Measurements from ENCODE around the gene NAALADL2. TPM values are rescaled to one million over a fixed set of nuclear protein-coding genes. Genes with fewer than 3 reads are reported as not detected.

NAALADL2 gene
- total and polyA plus RNA-seq, 2 of the 8 experiments (the other 6 are each of a cell fraction or from before 2014, with no cell fraction given): 0.12 to 0.22 TPM

DNA sequence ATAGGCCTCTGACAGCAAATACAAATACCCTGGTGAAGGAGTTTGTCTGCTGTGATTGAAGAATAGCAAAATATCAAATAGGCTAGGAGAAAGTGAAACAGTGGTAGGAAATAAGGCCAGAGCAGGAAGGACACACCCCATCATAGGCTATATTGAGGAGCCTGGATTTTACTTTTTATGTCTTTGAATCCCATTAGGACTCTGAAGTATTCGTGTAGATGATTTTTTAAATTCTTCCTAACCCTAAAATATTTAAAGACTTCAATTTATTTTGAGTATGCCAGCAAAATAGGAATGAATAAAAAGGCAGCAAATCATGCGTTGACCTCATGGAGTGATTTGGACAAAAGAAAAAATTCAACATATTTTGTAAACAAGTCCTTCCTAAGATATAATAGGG is 562.8 kb downstream of the NAALADL2 start:
- no peaks in the 10 kb centered on the region for H3K27me3 ChIP-seq (replicated peaks in 1 of 4; ENCODE audit: control insufficient read depth in 3 of 4, extremely low read depth in 1 of 4, insufficient read depth in 3 of 4, low read length in 3 of 4)
- POLR2A ChIA-PET (ENCODE audit: partially characterized antibody): no interaction called here
- no peak overlapping the region for H2AK5ac ChIP-seq (ENCODE audit: low read depth, low read length)
- no peaks in the 10 kb centered on the region for H4K20me1 ChIP-seq (replicated peaks in 1 of 2; ENCODE audit: control insufficient read depth in 1 of 2, insufficient read depth in 2 of 2, low read length in 2 of 2)
- H3K23me2 ChIP-seq (ENCODE audit: low read depth, low read length): no peaks in the 10 kb centered on the region
- H3K23ac ChIP-seq (ENCODE audit: insufficient read length): no peak overlapping the region
- H3K9me3 ChIP-seq (ENCODE audit: insufficient read depth in 2 of 2, low read depth in 1 of 2, low read length in 1 of 2): no peaks in the 10 kb centered on the region
- no peaks in the 10 kb centered on the region for H3K79me2 ChIP-seq (ENCODE audit: control insufficient read depth in 1 of 2, insufficient read depth in 2 of 2, low read length in 2 of 2)
- no peaks in the 10 kb centered on the region for H3K79me1 ChIP-seq (ENCODE audit: low read depth, low read length)
- H2BK120ac ChIP-seq (replicated peaks; ENCODE audit: low read depth, low read length): no peak overlapping the region
- no peak overlapping the region for H3K4me3 ChIP-seq (ENCODE audit: extremely low read depth in 1 of 4, insufficient read depth in 2 of 4, low read depth in 3 of 4, low read length in 4 of 4)
- peaks cover 0 to 3% (median 0%) of the 10 kb centered on the region in 4 experiments; a peak in 1 of 7 replicates for H3K4me1 ChIP-seq (replicated peaks in 1 of 4; ENCODE audit: control insufficient read depth in 3 of 4, insufficient read depth in 4 of 4, low read length in 3 of 4)
- FAIRE-seq (no peak), DNase-seq (ENCODE audit: low read depth in 1 of 2, low spot score in 2 of 2) (no peak)
- no peak overlapping the region for H3K4me2 ChIP-seq (ENCODE audit: insufficient read depth in 1 of 2, low read depth in 2 of 2, low read length in 2 of 2)
- H4K5ac ChIP-seq (ENCODE audit: insufficient read length, low read depth, low read length): no peak overlapping the region
- H4K91ac ChIP-seq (replicated peaks; ENCODE audit: insufficient read length, low read length): no peak overlapping the region
- H3K4ac ChIP-seq (replicated peaks; ENCODE audit: insufficient read length, low read depth, low read length): no peak overlapping the region
- no peak overlapping the region for H2BK5ac ChIP-seq (ENCODE audit: low read depth, low read length)
- H3K14ac ChIP-seq (ENCODE audit: insufficient read length): no peak overlapping the region
- H3K56ac ChIP-seq (replicated peaks; ENCODE audit: insufficient read length, low read depth, low read length): no peak overlapping the region
- 85% methylated on average over 2 of the region's 2 CpGs; no CpG with 5 or more reads in 1 of the 2 experiments for WGBS, 2 experiments (ENCODE audit: extremely low coverage in 1 of 2, insufficient coverage in 1 of 2, insufficient read length in 1 of 2, insufficient replicate concordance in 2 of 2, low coverage in 1 of 2, low lambda C conversion rate in 2 of 2, missing lambda C conversion rate in 1 of 2)
- H2AFZ ChIP-seq (ENCODE audit: low read length): no peak overlapping the region
- no peak overlapping the region for H3K27ac ChIP-seq (ENCODE audit: low read depth, low read length)
- H3K9ac ChIP-seq (replicated peaks in 1 of 4; ENCODE audit: extremely low read depth in 1 of 4, low read depth in 3 of 4, low read length in 3 of 4): no peak overlapping the region
- no peak overlapping the region for H4K8ac ChIP-seq (ENCODE audit: extremely low read depth, insufficient read depth, low read length)
- no peak overlapping the region for H3K18ac ChIP-seq (ENCODE audit: extremely low read depth, low read length)
- TF ChIP-seq HDAC2 (IDR thresholded peaks at IDR 0.05; ENCODE audit: borderline replicate concordance in 1 of 2, low read depth in 2 of 2, low read length in 2 of 2) (no peak), KDM5A (IDR thresholded peaks at IDR 0.05; ENCODE audit: low read length) (no peak), JUN (IDR thresholded peaks at IDR 0.05; ENCODE audit: low read depth, low read length) (no peak), SP2 (IDR thresholded peaks at IDR 0.05; ENCODE audit: low read length) (no peak), CHD1 (IDR thresholded peaks at IDR 0.05; ENCODE audit: low read depth, low read length) (no peak), CBX5 (IDR thresholded peaks at IDR 0.05; ENCODE audit: low read depth, low read length) (no peak), GTF2F1 (IDR thresholded peaks at IDR 0.05; ENCODE audit: borderline replicate concordance, low read depth, low read length) (no peak), SIN3A (conservative IDR thresholded peaks at IDR 0.05 in 1 of 2, IDR thresholded peaks at IDR 0.05 in 1 of 2; ENCODE audit: low read depth in 1 of 2, low read length in 2 of 2) (no peak)
- no peaks in the 10 kb centered on the region for H3K36me3 ChIP-seq (ENCODE audit: control insufficient read depth in 2 of 4, insufficient read depth in 4 of 4, low read length in 3 of 4)
- CTCF ChIA-PET (ENCODE audit: partially characterized antibody): interaction anchor here (0.9 to 1.2 kb wide), 2 partner anchors 518 to 520 kb away, joined by 4 to 7 read pairs; no protein-coding TSS in a partner anchor
- H2BK15ac ChIP-seq (ENCODE audit: low read length): no peak overlapping the region
- H2BK12ac ChIP-seq (ENCODE audit: low read depth, low read length): no peak overlapping the region
- H2BK20ac ChIP-seq (ENCODE audit: low read length): no peak overlapping the region
